GM19351 (cell line): Measurements from ENCODE around the gene SLC25A43.
"Not testable (repeated sequence)": the region's sequence is repeated elsewhere in the genome, so short reads cannot be mapped to it uniquely, and the experiment has no call there.

Experiments used
- ATAC-seq: cut with Tn5 transposase; IDR thresholded peaks from one replicate; pipeline ENCODE4 v1.9.1; 2021; ENCODE audit warnings: mild to moderate bottlenecking, moderate library complexity; ENCODE audit not compliant: unreplicated experiment

The SLC25A43 gene

GRCh38 chrX:119406776-119407175 lies 7.6 kb downstream of the SLC25A43 start:
- ATAC-seq = no peak

GRCh38 chrX:119407681-119408080 lies 8.5 kb downstream of the SLC25A43 start:
- no peak for ATAC-seq

DNA sequence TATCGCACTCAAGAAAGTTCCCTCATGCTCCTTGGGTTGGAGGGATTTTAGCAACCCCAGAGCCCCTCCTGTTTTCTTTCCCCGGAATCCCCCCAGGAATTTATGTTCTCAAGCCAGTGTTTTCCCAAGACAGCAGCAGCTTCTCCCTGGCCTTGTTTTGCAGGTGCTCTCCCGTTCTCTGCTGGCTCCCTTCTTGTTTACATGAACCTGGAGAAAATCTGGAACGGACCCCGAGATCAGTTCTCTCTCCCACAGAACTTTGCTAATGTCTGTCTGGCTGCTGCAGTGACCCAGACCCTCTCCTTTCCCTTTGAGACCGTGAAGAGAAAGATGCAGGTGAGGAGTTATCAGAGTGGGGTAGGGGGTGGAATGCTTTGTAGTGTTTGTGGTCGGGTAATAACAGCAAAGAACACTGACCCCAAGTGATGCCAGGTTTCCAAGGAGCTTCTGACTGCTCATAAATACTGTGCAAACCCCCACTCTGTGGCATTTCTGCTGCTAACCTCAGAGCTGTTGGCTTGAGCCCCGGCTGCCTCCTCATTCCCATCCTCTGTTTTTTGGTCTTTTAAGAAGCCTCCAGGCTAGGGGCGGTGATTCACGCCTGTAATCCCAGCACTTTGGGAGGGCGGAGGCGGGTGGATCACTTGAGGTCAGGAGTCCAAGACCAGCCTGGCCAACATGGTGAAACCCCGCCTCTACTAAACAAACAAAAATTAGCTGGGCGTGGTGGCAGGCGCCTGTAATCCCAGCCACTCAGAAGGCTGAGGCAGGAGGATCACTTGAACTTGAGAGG lies 11.1 kb downstream of the SLC25A43 start:
- no peak for ATAC-seq

DNA sequence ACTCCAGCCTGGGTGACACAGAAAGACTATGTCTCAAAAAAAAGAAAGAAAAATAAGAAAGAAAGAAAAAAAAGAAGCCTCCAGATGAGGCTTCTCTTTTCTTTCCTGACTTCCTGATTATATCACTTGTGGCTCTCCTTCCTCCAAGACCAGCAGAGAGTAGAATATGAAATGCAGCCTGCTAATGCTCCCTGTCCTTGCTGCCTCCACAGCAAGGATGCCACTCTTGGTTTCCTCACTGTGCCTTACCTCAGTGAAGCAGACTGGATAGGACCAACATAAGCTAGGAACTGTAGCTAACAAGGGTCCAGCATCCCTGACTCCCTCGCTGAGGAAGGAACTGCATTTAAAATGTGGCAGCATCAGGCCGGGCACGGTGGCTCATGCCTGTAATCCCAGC lies 11.7 kb downstream of the SLC25A43 start:
- no peak for ATAC-seq

- ATAC-seq = no peak
These were observed 12.8 kb downstream of the SLC25A43 start for GRCh38 chrX:119411959-119412358.

DNA sequence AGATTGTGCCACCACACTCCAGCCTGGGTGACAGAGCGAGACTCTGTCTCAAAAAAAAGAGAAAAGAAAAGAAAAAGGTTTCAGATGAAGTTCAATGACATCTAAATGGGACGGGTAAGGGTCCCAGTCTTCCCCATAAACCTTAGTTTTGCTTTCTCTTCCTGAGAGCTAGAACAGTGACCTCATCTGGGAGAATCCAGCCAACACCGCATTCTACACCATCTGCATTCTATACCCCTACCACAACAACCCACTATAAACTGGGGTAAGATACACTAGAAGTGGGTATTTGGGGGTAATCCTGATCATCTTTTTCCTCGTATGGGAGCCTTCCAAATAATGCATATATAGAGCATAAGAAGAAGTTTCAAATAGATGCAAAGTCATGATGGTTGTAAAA lies 18.2 kb downstream of the SLC25A43 start:
- no peak for ATAC-seq

- no peak for ATAC-seq
These were observed 18.7 kb downstream of the SLC25A43 start for GRCh38 chrX:119417842-119418241.

GRCh38 chrX:119419146-119419545 lies 20.0 kb downstream of the SLC25A43 start:
- ATAC-seq = no peak

- ATAC-seq = no peak
These were observed 20.8 kb downstream of the SLC25A43 start for GRCh38 chrX:119419898-119420297.

DNA sequence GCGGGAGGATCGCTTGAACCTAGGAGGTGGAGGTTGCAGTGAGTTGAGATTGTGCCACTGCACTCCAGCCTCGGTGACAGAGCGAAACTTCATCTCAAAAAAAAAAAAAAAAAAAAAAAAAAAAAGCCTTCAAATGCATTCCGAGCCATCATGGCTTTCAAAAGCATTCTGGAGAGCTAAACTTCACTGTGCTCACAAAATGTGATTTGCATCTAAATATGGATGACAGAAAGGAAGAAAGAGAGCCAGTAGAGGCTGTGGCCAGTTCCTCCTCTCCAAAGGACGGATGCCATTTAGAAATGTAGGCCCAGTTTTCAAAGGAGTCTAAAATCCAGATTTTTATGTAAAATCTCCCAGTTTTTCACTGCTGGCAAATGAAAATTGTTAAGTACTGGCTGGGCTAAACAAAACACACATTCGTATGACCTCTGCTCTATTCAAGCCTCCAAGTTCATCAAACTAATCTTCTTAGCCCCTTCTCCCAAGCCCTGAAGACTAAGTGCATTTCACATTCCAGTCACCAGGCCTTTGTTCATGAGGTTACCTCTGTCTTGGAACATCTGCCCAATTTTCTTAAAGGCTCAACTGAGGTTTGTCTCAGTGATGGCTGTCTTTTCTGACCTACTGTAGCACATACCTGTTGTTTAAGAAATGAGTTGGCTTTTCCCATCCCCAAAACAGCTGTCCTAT lies 22.0 kb downstream of the SLC25A43 start:
- no peak for ATAC-seq

DNA sequence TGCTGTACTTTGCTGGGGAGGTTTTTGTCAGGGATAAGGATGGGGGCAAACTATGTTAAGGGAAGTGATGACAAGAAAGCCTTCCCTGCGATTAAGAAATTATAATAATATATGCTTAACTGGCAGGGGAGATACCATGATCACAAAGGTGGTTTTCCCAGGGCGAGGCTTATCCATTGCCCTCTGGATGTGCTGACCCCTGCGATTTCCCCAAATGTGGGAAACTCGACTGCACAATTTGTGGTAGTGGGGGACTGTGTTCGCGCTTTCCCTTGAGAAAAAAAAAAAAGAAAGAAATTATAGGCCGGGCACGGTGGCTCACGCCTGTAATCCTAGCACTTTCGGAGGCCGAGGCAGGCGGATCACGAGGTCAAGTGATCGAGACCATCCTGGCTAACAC lies 24.5 kb downstream of the SLC25A43 start:
- ATAC-seq = no peak

DNA sequence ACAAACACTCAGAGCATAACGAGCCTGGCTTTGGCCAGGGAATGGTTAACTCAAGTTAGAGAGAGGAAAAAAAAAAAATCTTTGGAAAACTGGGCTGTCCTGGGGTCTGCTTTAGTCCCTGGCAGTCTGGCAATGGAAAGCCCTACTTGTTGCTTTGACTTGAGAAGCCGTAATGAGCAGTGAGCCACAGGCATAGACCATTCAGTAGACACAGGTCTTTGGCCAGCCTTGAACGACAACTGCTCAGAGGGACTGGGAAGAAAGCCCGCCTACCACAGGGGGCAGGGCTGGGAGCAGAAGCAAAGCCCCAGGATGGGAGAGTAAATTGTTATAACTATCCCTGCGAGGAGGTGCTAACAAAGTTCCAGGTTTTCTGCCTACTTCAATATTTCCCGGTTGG lies 25.9 kb downstream of the SLC25A43 start:
- no peak for ATAC-seq

GRCh38 chrX:119427024-119427794 lies 28.1 kb downstream of the SLC25A43 start:
- peak; percentile 83 for ATAC-seq

GRCh38 chrX:119427795-119428185 lies 28.7 kb downstream of the SLC25A43 start:
- no peak for ATAC-seq

DNA sequence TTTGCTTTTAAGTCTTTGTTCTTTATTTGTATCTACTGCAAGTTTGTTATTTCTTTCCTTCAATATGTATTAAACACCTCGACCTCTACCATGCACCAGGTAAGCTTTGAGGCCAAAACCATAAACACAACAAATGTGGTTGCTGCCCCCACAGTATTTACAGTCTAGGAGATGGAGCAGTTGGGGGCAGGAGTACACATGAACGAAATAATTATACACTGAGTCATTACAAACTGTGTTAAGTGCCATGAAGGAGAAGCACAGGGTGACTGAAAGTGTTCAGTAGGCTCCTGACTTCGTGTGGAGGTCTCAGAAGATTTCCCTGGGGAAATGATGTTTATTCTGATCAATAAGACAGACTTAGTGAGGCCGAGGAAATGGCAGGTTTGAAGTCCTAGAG lies 30.3 kb downstream of the SLC25A43 start:
- no peak for ATAC-seq

- not testable (repeated sequence) for ATAC-seq
These were observed 42.2 kb downstream of the SLC25A43 start for GRCh38 chrX:119441295-119441694.

DNA sequence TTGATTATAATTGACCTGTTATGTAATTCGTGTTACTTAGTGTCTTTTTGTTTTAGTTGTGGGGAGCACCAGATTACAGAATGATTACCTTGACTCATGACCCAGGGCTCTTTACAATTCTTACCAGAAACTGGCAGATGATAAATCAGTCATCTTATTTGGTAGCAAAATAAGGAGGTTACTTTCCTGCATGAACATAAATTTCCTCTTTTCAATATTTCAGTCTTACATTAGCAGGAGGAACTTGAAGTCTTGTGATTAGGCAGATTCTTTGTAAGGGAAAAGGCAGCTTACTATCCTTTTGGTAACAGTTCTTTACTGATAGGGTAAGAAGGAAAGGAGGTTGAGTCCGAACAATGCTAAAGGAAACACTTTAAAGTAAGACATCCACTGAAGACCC lies 43.1 kb downstream of the SLC25A43 start:
- ATAC-seq = no peak

GRCh38 chrX:119453202-119453601 lies 54.1 kb downstream of the SLC25A43 start:
- ATAC-seq = no peak

- ATAC-seq = no peak
These were observed 56.1 kb downstream of the SLC25A43 start for GRCh38 chrX:119455264-119455663.

- ATAC-seq = no peak
These were observed 60.0 kb downstream of the SLC25A43 start for GRCh38 chrX:119459181-119459580.

GRCh38 chrX:119465555-119465954 lies 66.4 kb downstream of the SLC25A43 start:
- no peak for ATAC-seq

GRCh38 chrX:119466970-119467369 lies 67.8 kb downstream of the SLC25A43 start:
- ATAC-seq = no peak
